ENCODE data around the gene PDIA4. TPM values are rescaled to one million over a fixed set of nuclear protein-coding genes. Genes with fewer than 3 reads are reported as not detected.

PDIA4 gene
- total RNA-seq, 1 donor from 2014 or later = 32.2 TPM

DNA sequence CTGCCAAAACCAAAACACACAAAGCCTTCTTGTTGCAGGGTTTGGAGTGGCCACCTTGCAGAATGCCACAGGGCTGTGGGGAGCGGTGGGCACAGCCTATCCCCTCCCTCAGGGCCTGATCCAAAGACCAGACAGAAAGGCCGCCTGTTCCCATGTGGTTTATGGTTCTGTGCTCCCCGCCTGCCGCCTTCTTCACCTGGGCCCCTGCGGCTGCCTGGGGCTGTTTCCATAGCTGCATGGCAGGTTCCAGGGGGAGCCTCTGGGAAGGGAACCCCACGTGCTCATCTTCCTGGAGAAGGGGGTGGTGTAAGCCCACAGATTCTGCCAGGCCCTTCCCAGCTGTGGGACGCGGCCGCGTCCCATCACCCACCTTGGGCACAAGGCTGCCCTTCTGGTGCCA is 73.5 kb downstream of the PDIA4 start:
- ATAC-seq (ENCODE audit: poor library complexity) (no peak), DNase-seq (no peak)
- intact Hi-C loops (cut with DNase I) = no loop called here

DNA sequence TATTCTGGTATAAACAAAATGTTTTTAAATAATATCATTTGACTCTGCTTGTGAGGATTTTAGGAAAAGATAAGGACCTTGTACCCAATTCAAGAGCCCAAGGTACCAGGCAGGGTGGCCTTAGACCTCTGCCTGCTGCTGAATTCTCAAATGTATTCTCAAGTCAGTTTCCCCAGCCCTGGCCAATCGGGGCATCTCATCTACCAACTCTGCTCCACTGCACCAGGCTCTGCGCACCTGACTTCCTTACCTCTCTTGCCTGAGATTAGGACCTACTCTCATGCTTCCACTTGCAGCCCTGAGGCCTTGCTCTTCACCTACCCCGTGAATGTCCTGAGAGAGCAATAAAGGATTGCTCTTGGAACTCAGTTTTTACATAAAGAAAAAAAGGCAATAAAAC is 74.6 kb downstream of the PDIA4 start:
- intact Hi-C loops (cut with DNase I) = no loop called here
- DNase-seq = no peak
- ATAC-seq (ENCODE audit: poor library complexity) = no peak

Other genes with a start within 250 kb of the PDIA4 start
- gene EZH2, start 144.2 kb downstream of the PDIA4 start, total RNA-seq = 1.1 TPM
- gene ZNF786, start 62.2 kb upstream of the PDIA4 start, total RNA-seq = 2.3 TPM
- gene ZNF425, start 97.8 kb upstream of the PDIA4 start, total RNA-seq = 0.38 TPM
- gene ZNF398, start 118.9 kb upstream of the PDIA4 start, total RNA-seq = 6.3 TPM
- 11.1 TPM for gene ZNF282, start 167.0 kb upstream of the PDIA4 start, total RNA-seq
- 5.5 TPM for gene ZNF212, start 211.1 kb upstream of the PDIA4 start, total RNA-seq
- gene ZNF783, start 233.7 kb upstream of the PDIA4 start, total RNA-seq = 4.0 TPM